GM21528 (cell line): ENCODE data around the gene SHMT2.

Experiments
- ATAC-seq: cut with Tn5 transposase; IDR thresholded peaks from one replicate; pipeline ENCODE4 v1.9.1; 2021; ENCODE audit warnings: mild to moderate bottlenecking, moderate library complexity; ENCODE audit not compliant: unreplicated experiment, low FRiP score

The SHMT2 gene

GRCh38 chr12:57213058-57213715, 16.3 kb upstream of the SHMT2 start:
- ATAC-seq = no peak

GRCh38 chr12:57213763-57214397, 15.6 kb upstream of the SHMT2 start:
- ATAC-seq = no peak

GRCh38 chr12:57214398-57214781, 15.1 kb upstream of the SHMT2 start:
- ATAC-seq = no peak

GRCh38 chr12:57215065-57215464, 14.4 kb upstream of the SHMT2 start:
- no peak for ATAC-seq

- no peak for ATAC-seq
Measured at GRCh38 chr12:57215668-57216013, 13.9 kb upstream of the SHMT2 start.

GRCh38 chr12:57216014-57216911, 13.2 kb upstream of the SHMT2 start, which contains the start of gene NXPH4:
Gene NXPH4 (plus strand): TSS chr12:57216794. CDS start chr12:57216970, 176 bp downstream.
- no peak for ATAC-seq

- ATAC-seq = no peak
Measured at GRCh38 chr12:57216921-57217879, 12.3 kb upstream of the SHMT2 start.

- ATAC-seq = no peak
Measured at GRCh38 chr12:57218030-57218853, 11.3 kb upstream of the SHMT2 start.

- no peak for ATAC-seq
Measured at GRCh38 chr12:57219205-57219992, 10.1 kb upstream of the SHMT2 start.

GRCh38 chr12:57219993-57220754, 9.3 kb upstream of the SHMT2 start:
- ATAC-seq = no peak

- ATAC-seq = no peak
Measured at GRCh38 chr12:57220770-57221168, 8.7 kb upstream of the SHMT2 start.

GRCh38 chr12:57221169-57221917, 8.2 kb upstream of the SHMT2 start:
- no peak for ATAC-seq

- ATAC-seq = no peak
Measured at GRCh38 chr12:57222286-57223190, 7.0 kb upstream of the SHMT2 start.

GRCh38 chr12:57223191-57224165, 6.0 kb upstream of the SHMT2 start:
- ATAC-seq = no peak
